HepG2 (cell line): ENCODE results near the gene DNAJC2. TPM values are rescaled to one million over a fixed set of nuclear protein-coding genes. Genes with fewer than 3 reads are reported as not detected.

Experiments used
- ATAC-seq: fragments of 200-7000 bp; cut with Tn5 transposase; 3 replicates; pipeline ENCODE4 v1.9.1; 2020; ENCODE audit warnings: mild to moderate bottlenecking, moderate library complexity
- BruUV-seq: library from RNA; stranded (reverse); fragments of 400-500 nt; replicated peaks from 2 replicates; lab custom pipeline; 2021; lab: Mats Ljungman, UMichigan
- CTCF ChIA-PET: fragments of 300-600 bp; formaldehyde crosslinking; extraction: SDS; loops from one replicate; lab custom pipeline; 2021; ENCODE audit warnings: low total read pairs, inconsistent platforms, low intra/inter-chr PET ratio; lab: Yijun Ruan, JAX
- POLR2A ChIA-PET: fragments of 350-600 bp; sonication (Branson Sonifier 250); formaldehyde crosslinking; loops from one replicate; lab custom pipeline; 2020; ENCODE audit warnings: antibody characterized with exemption, inconsistent platforms; lab: Yijun Ruan, JAX
- DNase-seq: peaks from one replicate; pipeline ENCODE4 v3.0.0-alpha.2; 2015; ENCODE audit warnings: low spot score
- FAIRE-seq: peaks from 3 replicates; lab custom pipeline; 2011; peaks lifted over from hg19 to GRCh38; lab: Jason Lieb, UNC
- H2AFZ ChIP-seq: one replicate; pipeline ENCODE4 v1.6.1; 2011; ENCODE audit warnings: low read length, inconsistent platforms
- H3K27ac ChIP-seq: fragments of 300-600 bp; 3 replicates; pipeline ENCODE4 v1.8.0; 2011; ENCODE audit warnings: mixed run types, mild to moderate bottlenecking, mixed read lengths, low read length, inconsistent platforms; ENCODE audit not compliant: insufficient read depth; ENCODE audit errors: extremely low read length
- H3K27me3 ChIP-seq, 2 experiments: fragments of 200-600 bp in 1 of 2; 2 replicates in 1 of 2; 3 replicates in 1 of 2; pipeline versions ENCODE4 v1.6.0 to v1.8.0; 2011; ENCODE audit warnings: low read length in 2 of 2, mild to moderate bottlenecking in 2 of 2, moderate library complexity in 2 of 2, inconsistent platforms in 1 of 2; ENCODE audit not compliant: insufficient read depth in 2 of 2, control insufficient read depth in 1 of 2
- H3K36me3 ChIP-seq, 2 experiments: fragments of 200-600 bp in 1 of 2; replicated peaks in 1 of 2; 2 replicates in 1 of 2; 3 replicates in 1 of 2; pipeline versions ENCODE4 v1.5.1 to v1.8.0; 2011; ENCODE audit warnings: low read length in 2 of 2, inconsistent platforms in 1 of 2; ENCODE audit not compliant: insufficient read depth in 2 of 2, control insufficient read depth in 1 of 2
- H3K4me1 ChIP-seq: 2 replicates; pipeline ENCODE4 v1.5.1; 2012; ENCODE audit warnings: low read length, inconsistent platforms; ENCODE audit not compliant: insufficient read depth
- H3K4me2 ChIP-seq: 2 replicates; pipeline ENCODE4 v1.6.0; 2011; ENCODE audit warnings: low read depth, low read length, inconsistent platforms
- H3K4me3 ChIP-seq, 3 experiments: fragments of 200-600 bp in 1 of 3; sonication (generic), shearing (Covaris generic) in 1 of 3; replicated peaks in 1 of 3; 2 replicates each; pipeline ENCODE4 v1.5.1; 2011 to 2016; ENCODE audit warnings: low read length in 3 of 3, inconsistent platforms in 2 of 3, low read depth in 2 of 3, mild to moderate bottlenecking in 2 of 3, control low read depth in 1 of 3, mixed read lengths in 1 of 3; ENCODE audit not compliant: insufficient read depth in 1 of 3
- H3K79me2 ChIP-seq: one replicate; pipeline ENCODE4 v1.6.1; 2011; ENCODE audit warnings: low read length, inconsistent platforms; ENCODE audit not compliant: insufficient read depth
- H3K9ac ChIP-seq: 2 replicates; pipeline ENCODE4 v1.6.0; 2011; ENCODE audit warnings: mild to moderate bottlenecking, low read depth, low read length, inconsistent platforms; ENCODE audit not compliant: insufficient read depth
- H3K9me3 ChIP-seq: 2 replicates; pipeline ENCODE4 v1.5.1; 2012; ENCODE audit warnings: mild to moderate bottlenecking, low read length
- H4K20me1 ChIP-seq: 2 replicates; pipeline ENCODE4 v1.6.0; 2011; ENCODE audit warnings: inconsistent platforms, mild to moderate bottlenecking, low read length, moderate library complexity; ENCODE audit not compliant: insufficient read depth
- CBFB ChIP-seq: sonication (generic); formaldehyde crosslinking; IDR thresholded peaks from 2 replicates; pipeline ENCODE4 v1.4.0; 2020; ENCODE audit warnings: missing genetic modification reagents
- CEBPB ChIP-seq: IDR thresholded peaks from 2 replicates; pipeline ENCODE4 v1.6.1; 2011; ENCODE audit warnings: low read depth, low read length, improper control_type of control experiment, borderline replicate concordance
- GATA4 ChIP-seq: sonication (generic); IDR thresholded peaks from 2 replicates; pipeline ENCODE4 v1.6.1; 2016; ENCODE audit warnings: antibody characterized with exemption, low read depth, borderline replicate concordance
- NFE2L2 ChIP-seq: fragments of 150-350 bp; IDR thresholded peaks from 2 replicates; pipeline ENCODE4 v1.6.1; 2014; ENCODE audit warnings: low read length
- TP53 ChIP-seq: sonication (generic); formaldehyde crosslinking; conservative IDR thresholded peaks from 2 replicates; pipeline ENCODE4 v1.4.0; 2020; ENCODE audit warnings: missing genetic modification reagents
- ZNF292 ChIP-seq: sonication (generic); formaldehyde crosslinking; IDR thresholded peaks from 2 replicates; pipeline ENCODE4 v1.8.1; 2022; ENCODE audit warnings: mild to moderate bottlenecking, low read depth, missing genetic modification reagents, borderline replicate concordance
- WGBS: methylation state at CpG from one replicate; pipeline ENCODE4 v1.1.6; 2017; ENCODE audit warnings: low lambda C conversion rate; 5-methylcytosine and 5-hydroxymethylcytosine counted together
- in situ Hi-C: cut with HindIII; loops from 2 replicates; pipeline ENCODE4 v1.10.0; 2017; ENCODE audit warnings: low pct_unique_long_range_greater_than_20kb; ENCODE audit not compliant: extremely low pct_ligation_motif_present
- intact Hi-C: fragments of 100-400 bp; cut with micrococcal nuclease; formaldehyde crosslinking; loops from one replicate; pipeline ENCODE4 v1.10.0; 2022; ENCODE audit not compliant: unreplicated experiment
- polyA plus RNA-seq, 8 experiments: library from polyadenylated mRNA; depleted of rRNA in 3 of 8; stranded (reverse) in 7 of 8; unstranded in 1 of 8; fragments of >200 nt; fragmentation: Illumina TruSeq in 4 of 8; extraction: Trizol in 4 of 8; gene quantifications; 2 replicates each; pipeline versions ENCODE4 v1.2.1 to v1.2.3, GENCODE V29; 2011 to 2016; ENCODE audit warnings: low read depth in 4 of 8, missing spikeins in 1 of 8, mixed read lengths in 1 of 8; ENCODE audit not compliant: insufficient read depth in 1 of 8
- total RNA-seq, 5 experiments: library from RNA; depleted of rRNA; stranded (reverse); fragments of >200 nt; fragmentation: Illumina TruSeq; extraction: Trizol; gene quantifications; 2 replicates each; pipeline ENCODE4 v1.2.3, GENCODE V29; 2016; ENCODE audit warnings: low read depth in 1 of 5
- TF ChIP-seq, protein P1 (sequence below): sonication (generic); formaldehyde crosslinking; IDR thresholded peaks from 2 replicates; pipeline ENCODE4 v1.5.1; 2020; ENCODE audit warnings: missing genetic modification reagents, mild to moderate bottlenecking, borderline replicate concordance
- TF ChIP-seq, protein P2 (sequence below): IDR thresholded peaks from 2 replicates; pipeline ENCODE4 v1.6.1; 2016; ENCODE audit warnings: missing biosample characterization, missing genetic modification reagents, low read depth
- TF ChIP-seq, protein P3 (sequence below): sonication (generic); formaldehyde crosslinking; IDR thresholded peaks from 2 replicates; pipeline ENCODE4 v1.8.1; 2023; ENCODE audit warnings: mild to moderate bottlenecking, moderate library complexity, missing genetic modification reagents
- TF ChIP-seq, protein P4 (sequence below): sonication (generic); formaldehyde crosslinking; IDR thresholded peaks from 2 replicates; pipeline ENCODE4 v1.4.0; 2020; ENCODE audit warnings: missing genetic modification reagents, mild to moderate bottlenecking, borderline replicate concordance

The DNAJC2 gene
- total and polyA plus RNA-seq, 2 of the 13 experiments (the other 11 are each of a cell fraction or from before 2014, with no cell fraction given) = 19.6 to 42.0 TPM

DNA sequence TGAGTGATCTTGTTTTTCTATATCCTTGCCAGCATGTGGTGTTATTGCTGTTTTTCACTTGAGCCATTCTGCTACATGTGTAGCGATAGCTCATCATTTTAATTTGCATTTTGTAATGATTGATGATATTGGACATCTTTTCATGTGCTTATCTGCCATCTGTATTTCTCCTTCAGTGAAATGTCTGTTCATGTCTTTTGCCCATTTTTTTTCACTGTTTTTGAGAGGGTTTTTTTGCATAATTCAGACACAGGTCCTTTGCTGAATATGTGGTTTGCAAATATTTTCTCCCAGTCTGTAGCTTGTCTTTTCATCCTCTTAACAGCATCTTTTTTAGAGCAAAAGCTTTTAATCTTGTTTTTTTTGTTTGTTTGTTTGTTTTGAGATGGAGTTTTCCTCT, 51.0 kb downstream of the DNAJC2 start:
- BruUV-seq = no TSS peak
- peaks cover 12% of the 10 kb centered on the region for H3K79me2 ChIP-seq
- no peaks in the 10 kb centered on the region for H3K9me3 ChIP-seq
- no peaks in the 10 kb centered on the region for H4K20me1 ChIP-seq
- no peak overlapping the region for H3K4me3 ChIP-seq
- H3K4me2 ChIP-seq = no peak overlapping the region
- H3K27ac ChIP-seq = no peak overlapping the region
- no peak overlapping the region for H3K9ac ChIP-seq
- FAIRE-seq (no peak), DNase-seq (no peak), ATAC-seq (no peak)
- H3K4me1 ChIP-seq = peaks cover 11% of the 10 kb centered on the region
- 75% methylated on average over 1 of the region's 1 CpG for WGBS
- intact Hi-C loops = no loop called here
- H3K36me3 ChIP-seq = no peaks in the 10 kb centered on the region
- in situ Hi-C loops = no loop called here
- ChIA-PET POLR2A (no interaction called here), CTCF (no interaction called here)
- peaks cover 0 to 5% of the 10 kb centered on the region in 2 experiments; a peak in 1 of 5 replicates for H3K27me3 ChIP-seq
- H2AFZ ChIP-seq = no peak overlapping the region
- no peak for TF ChIP-seq CBFB (CRISPR knock-in tag)
- no peak for TF ChIP-seq ZNF292 (CRISPR knock-in tag)

- ATAC-seq (no peak), DNase-seq (no peak), FAIRE-seq (no peak)
- WGBS = 14% methylated on average over 3 of the region's 3 CpGs
- CTCF ChIA-PET = no interaction called here
- in situ Hi-C loops (no loop called here), intact Hi-C loops (no loop called here)
- peaks cover 7% of the 10 kb centered on the region for H3K4me1 ChIP-seq
- H3K79me2 ChIP-seq = no peaks in the 10 kb centered on the region
- no peaks in the 10 kb centered on the region for H3K36me3 ChIP-seq
- H4K20me1 ChIP-seq = no peaks in the 10 kb centered on the region
- POLR2A ChIA-PET = no interaction called here
- H3K4me2 ChIP-seq = no peak overlapping the region
- H3K9me3 ChIP-seq = no peaks in the 10 kb centered on the region
- no peak overlapping the region for H2AFZ ChIP-seq
- peaks cover 0 to 5% of the 10 kb centered on the region in 2 experiments; a peak in 1 of 5 replicates for H3K27me3 ChIP-seq
- H3K9ac ChIP-seq = no peak overlapping the region
- no peak overlapping the region for H3K4me3 ChIP-seq
- no TSS peak for BruUV-seq
- H3K27ac ChIP-seq = no peak overlapping the region
- TF ChIP-seq, protein P1, sequence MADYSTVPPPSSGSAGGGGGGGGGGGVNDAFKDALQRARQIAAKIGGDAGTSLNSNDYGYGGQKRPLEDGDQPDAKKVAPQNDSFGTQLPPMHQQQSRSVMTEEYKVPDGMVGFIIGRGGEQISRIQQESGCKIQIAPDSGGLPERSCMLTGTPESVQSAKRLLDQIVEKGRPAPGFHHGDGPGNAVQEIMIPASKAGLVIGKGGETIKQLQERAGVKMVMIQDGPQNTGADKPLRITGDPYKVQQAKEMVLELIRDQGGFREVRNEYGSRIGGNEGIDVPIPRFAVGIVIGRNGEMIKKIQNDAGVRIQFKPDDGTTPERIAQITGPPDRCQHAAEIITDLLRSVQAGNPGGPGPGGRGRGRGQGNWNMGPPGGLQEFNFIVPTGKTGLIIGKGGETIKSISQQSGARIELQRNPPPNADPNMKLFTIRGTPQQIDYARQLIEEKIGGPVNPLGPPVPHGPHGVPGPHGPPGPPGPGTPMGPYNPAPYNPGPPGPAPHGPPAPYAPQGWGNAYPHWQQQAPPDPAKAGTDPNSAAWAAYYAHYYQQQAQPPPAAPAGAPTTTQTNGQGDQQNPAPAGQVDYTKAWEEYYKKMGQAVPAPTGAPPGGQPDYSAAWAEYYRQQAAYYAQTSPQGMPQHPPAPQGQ (CRISPR knock-in tag) = no peak
- TF ChIP-seq NFE2L2 (no peak), GATA4 (no peak), TP53 (CRISPR knock-in tag) (no peak), CEBPB (no peak)
- TF ChIP-seq, protein P2, sequence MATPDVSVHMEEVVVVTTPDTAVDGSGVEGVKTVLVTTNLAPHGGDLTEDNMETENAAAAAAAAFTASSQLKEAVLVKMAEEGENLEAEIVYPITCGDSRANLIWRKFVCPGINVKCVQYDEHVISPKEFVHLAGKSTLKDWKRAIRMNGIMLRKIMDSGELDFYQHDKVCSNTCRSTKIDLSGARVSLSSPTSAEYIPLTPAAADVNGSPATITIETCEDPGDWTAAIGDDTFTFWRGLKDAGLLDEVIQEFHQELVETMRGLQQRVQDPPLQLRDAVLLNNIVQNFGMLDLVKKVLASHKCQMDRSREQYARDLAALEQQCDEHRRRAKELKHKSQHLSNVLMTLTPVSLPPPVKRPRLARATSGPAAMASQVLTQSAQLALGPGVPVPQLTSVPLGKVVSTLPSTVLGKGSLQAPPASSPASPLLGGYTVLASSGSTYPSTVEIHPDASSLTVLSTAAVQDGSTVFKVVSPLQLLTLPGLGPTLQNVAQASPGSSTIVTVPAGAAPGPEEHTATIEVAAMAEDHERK = no peak
- TF ChIP-seq, protein P3, sequence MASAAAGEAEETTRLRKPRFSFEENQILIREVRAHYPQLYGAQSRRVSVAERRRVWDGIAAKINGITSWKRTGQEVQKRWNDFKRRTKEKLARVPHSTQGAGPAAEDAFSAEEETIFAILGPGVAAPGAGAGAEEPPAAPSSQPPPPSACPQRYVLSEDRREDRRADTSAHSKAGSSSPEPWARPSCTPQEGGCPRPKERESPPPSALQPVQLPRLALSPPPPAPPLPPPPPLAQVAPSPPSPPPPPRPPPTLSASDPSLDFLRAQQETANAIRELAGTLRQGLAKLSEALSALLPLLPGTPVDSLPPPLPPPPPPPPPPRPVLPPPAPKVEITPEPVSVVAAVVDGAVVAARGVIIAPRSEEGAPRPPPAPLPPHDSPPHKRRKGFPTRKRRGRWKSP (CRISPR knock-in tag) = no peak
- TF ChIP-seq, protein P4, sequence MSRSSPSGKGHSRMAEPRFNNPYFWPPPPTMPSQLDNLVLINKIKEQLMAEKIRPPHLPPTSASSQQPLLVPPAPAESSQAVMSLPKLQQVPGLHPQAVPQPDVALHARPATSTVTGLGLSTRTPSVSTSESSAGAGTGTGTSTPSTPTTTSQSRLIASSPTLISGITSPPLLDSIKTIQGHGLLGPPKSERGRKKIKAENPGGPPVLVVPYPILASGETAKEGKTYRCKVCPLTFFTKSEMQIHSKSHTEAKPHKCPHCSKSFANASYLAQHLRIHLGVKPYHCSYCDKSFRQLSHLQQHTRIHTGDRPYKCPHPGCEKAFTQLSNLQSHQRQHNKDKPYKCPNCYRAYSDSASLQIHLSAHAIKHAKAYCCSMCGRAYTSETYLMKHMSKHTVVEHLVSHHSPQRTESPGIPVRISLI = no peak
Measured at GRCh38 chr7:103292122-103292521, 52.4 kb downstream of the DNAJC2 start.
